BLaER1 treated with 17β-estradiol and CSF1 and Interleukin-3, amounts not matched to agents 10 nM and 100 nM (cell line): ENCODE measurements around the gene CDH6.

Source experiments
- H3K27ac ChIP-seq, 11 experiments: shearing (Covaris generic); formaldehyde crosslinking; 2 replicates each; pipeline ENCODE4 v1.8.1; 2022
- H3K27me3 ChIP-seq, 11 experiments: shearing (Covaris generic); formaldehyde crosslinking; 2 replicates each; pipeline ENCODE4 v1.8.1; 2022
- H3K36me3 ChIP-seq, 11 experiments: shearing (Covaris generic); formaldehyde crosslinking; 2 replicates each; pipeline ENCODE4 v1.8.1; 2022
- H3K4me1 ChIP-seq, 10 experiments: shearing (Covaris generic); formaldehyde crosslinking; 2 replicates each; pipeline ENCODE4 v1.8.1; 2022
- H3K4me2 ChIP-seq, 11 experiments: shearing (Covaris generic); formaldehyde crosslinking; 2 replicates each; pipeline ENCODE4 v1.8.1; 2022
- H3K4me3 ChIP-seq, 10 experiments: shearing (Covaris generic); formaldehyde crosslinking; 2 replicates each; pipeline ENCODE4 v1.8.1; 2022
- H3K9ac ChIP-seq, 11 experiments: shearing (Covaris generic); formaldehyde crosslinking; 2 replicates each; pipeline ENCODE4 v1.8.1; 2022
- H3K9me3 ChIP-seq, 11 experiments: shearing (Covaris generic); formaldehyde crosslinking; replicated peaks in 1 of 11; 2 replicates each; pipeline ENCODE4 v1.8.1; 2022
- H4K20me1 ChIP-seq, 11 experiments: shearing (Covaris generic); formaldehyde crosslinking; 2 replicates each; pipeline ENCODE4 v1.8.1; 2022
- Cebpa-rat ChIP-seq, 11 experiments: shearing (Covaris generic); IDR thresholded peaks; 2 replicates each; pipeline ENCODE4 v1.8.1; 2022

The CDH6 gene

GRCh38 chr5:31328040-31328733, 134.7 kb downstream of the CDH6 start:
- H3K9ac ChIP-seq, result no peak overlapping the region
- no peak for TF ChIP-seq Cebpa-rat (IDR thresholded peaks at IDR 0.05)
- no peak overlapping the region for H3K4me2 ChIP-seq
- H4K20me1 ChIP-seq, result no peaks in the 10 kb centered on the region
- H3K36me3 ChIP-seq, result no peaks in the 10 kb centered on the region
- no peaks in the 10 kb centered on the region for H3K4me1 ChIP-seq
- no peaks in the 10 kb centered on the region for H3K9me3 ChIP-seq
- H3K27ac ChIP-seq, result no peak overlapping the region
- H3K27me3 ChIP-seq, result no peaks in the 10 kb centered on the region
- H3K4me3 ChIP-seq, result no peak overlapping the region

GRCh38 chr5:31329715-31330114, 136.2 kb downstream of the CDH6 start:
- H3K36me3 ChIP-seq, result no peaks in the 10 kb centered on the region
- H3K4me2 ChIP-seq, result no peak overlapping the region
- no peaks in the 10 kb centered on the region for H4K20me1 ChIP-seq
- H3K9me3 ChIP-seq, result no peaks in the 10 kb centered on the region
- no peaks in the 10 kb centered on the region for H3K4me1 ChIP-seq
- no peak overlapping the region for H3K4me3 ChIP-seq
- no peak overlapping the region for H3K27ac ChIP-seq
- H3K27me3 ChIP-seq, result no peaks in the 10 kb centered on the region
- TF ChIP-seq Cebpa-rat (IDR thresholded peaks at IDR 0.05), result no peak
- no peak overlapping the region for H3K9ac ChIP-seq

GRCh38 chr5:31332160-31332559, 138.7 kb downstream of the CDH6 start:
- TF ChIP-seq Cebpa-rat (IDR thresholded peaks at IDR 0.05), result no peak
- no peak overlapping the region for H3K27ac ChIP-seq
- H4K20me1 ChIP-seq, result no peaks in the 10 kb centered on the region
- H3K9me3 ChIP-seq, result no peaks in the 10 kb centered on the region
- no peak overlapping the region for H3K4me3 ChIP-seq
- no peaks in the 10 kb centered on the region for H3K36me3 ChIP-seq
- H3K4me2 ChIP-seq, result no peak overlapping the region
- H3K9ac ChIP-seq, result no peak overlapping the region
- no peaks in the 10 kb centered on the region for H3K4me1 ChIP-seq
- no peaks in the 10 kb centered on the region for H3K27me3 ChIP-seq

- no peak for TF ChIP-seq Cebpa-rat (IDR thresholded peaks at IDR 0.05)
- Histone ChIP-seq H3K36me3 (no peaks in the 10 kb centered on the region), H4K20me1 (no peaks in the 10 kb centered on the region), H3K27ac (no peak overlapping the region), H3K9me3 (no peaks in the 10 kb centered on the region), H3K4me1 (no peaks in the 10 kb centered on the region), H3K4me3 (no peak overlapping the region), H3K4me2 (no peak overlapping the region), H3K27me3 (no peaks in the 10 kb centered on the region), H3K9ac (no peak overlapping the region)
Observed at GRCh38 chr5:31333475-31333874, 140.0 kb downstream of the CDH6 start.

GRCh38 chr5:31334061-31334860, 140.8 kb downstream of the CDH6 start:
- H3K9ac ChIP-seq, result no peak overlapping the region
- no peak for TF ChIP-seq Cebpa-rat (IDR thresholded peaks at IDR 0.05)
- H3K27ac ChIP-seq, result no peak overlapping the region
- no peaks in the 10 kb centered on the region for H3K27me3 ChIP-seq
- no peaks in the 10 kb centered on the region for H4K20me1 ChIP-seq
- H3K4me3 ChIP-seq, result no peak overlapping the region
- H3K36me3 ChIP-seq, result no peaks in the 10 kb centered on the region
- H3K9me3 ChIP-seq, result no peaks in the 10 kb centered on the region
- H3K4me2 ChIP-seq, result no peak overlapping the region
- H3K4me1 ChIP-seq, result no peaks in the 10 kb centered on the region

GRCh38 chr5:31335456-31335855, 142.0 kb downstream of the CDH6 start:
- Histone ChIP-seq H3K4me2 (no peak overlapping the region), H3K27me3 (no peaks in the 10 kb centered on the region)

GRCh38 chr5:31343946-31344345, 150.5 kb downstream of the CDH6 start:
- Histone ChIP-seq H3K4me2 (no peak overlapping the region), H3K27ac (no peak overlapping the region), H3K36me3 (no peaks in the 10 kb centered on the region), H3K9ac (no peak overlapping the region), H3K27me3 (no peaks in the 10 kb centered on the region), H3K4me3 (no peak overlapping the region), H3K4me1 (no peaks in the 10 kb centered on the region), H3K9me3 (no peaks in the 10 kb centered on the region), H4K20me1 (no peaks in the 10 kb centered on the region)
- no peak for TF ChIP-seq Cebpa-rat (IDR thresholded peaks at IDR 0.05)

More at GRCh38 chr5:31335456-31335855, 142.0 kb downstream of the CDH6 start:
- H3K9ac ChIP-seq, result no peak overlapping the region
- H3K9me3 ChIP-seq, result no peaks in the 10 kb centered on the region
- no peaks in the 10 kb centered on the region for H4K20me1 ChIP-seq
- H3K4me1 ChIP-seq, result no peaks in the 10 kb centered on the region
- H3K27ac ChIP-seq, result no peak overlapping the region
- no peaks in the 10 kb centered on the region for H3K36me3 ChIP-seq
- H3K4me3 ChIP-seq, result no peak overlapping the region
- no peak for TF ChIP-seq Cebpa-rat (IDR thresholded peaks at IDR 0.05)

GRCh38 chr5:31346896-31347551, 153.5 kb downstream of the CDH6 start:
- no peak overlapping the region for H3K4me3 ChIP-seq
- H3K4me2 ChIP-seq, result no peak overlapping the region
- no peaks in the 10 kb centered on the region for H3K27me3 ChIP-seq
- H3K36me3 ChIP-seq, result no peaks in the 10 kb centered on the region
- TF ChIP-seq Cebpa-rat (IDR thresholded peaks at IDR 0.05), result no peak
- H3K9me3 ChIP-seq, result no peaks in the 10 kb centered on the region; a peak in 1 of 22 replicates
- H3K4me1 ChIP-seq, result no peaks in the 10 kb centered on the region
- no peak overlapping the region for H3K27ac ChIP-seq
- H3K9ac ChIP-seq, result no peak overlapping the region
- no peaks in the 10 kb centered on the region for H4K20me1 ChIP-seq

- no peak overlapping the region for H3K4me3 ChIP-seq
- no peak overlapping the region for H3K27ac ChIP-seq
- H3K27me3 ChIP-seq, result no peaks in the 10 kb centered on the region
- H3K4me1 ChIP-seq, result no peaks in the 10 kb centered on the region
- H3K9ac ChIP-seq, result no peak overlapping the region
- no peak overlapping the region for H3K4me2 ChIP-seq
- no peaks in the 10 kb centered on the region for H3K36me3 ChIP-seq
- TF ChIP-seq Cebpa-rat (IDR thresholded peaks at IDR 0.05), result no peak
- no peaks in the 10 kb centered on the region for H4K20me1 ChIP-seq
- H3K9me3 ChIP-seq, result no peaks in the 10 kb centered on the region; a peak in 1 of 22 replicates
Observed at GRCh38 chr5:31347552-31347905, 154.0 kb downstream of the CDH6 start.
